ENCODE measurements around the gene C11orf91. TPM values are rescaled to one million over a fixed set of nuclear protein-coding genes. Genes with fewer than 3 reads are reported as not detected.

The C11orf91 gene
- total and polyA plus RNA-seq, 2 of the 8 experiments (the other 6 are each of a cell fraction or from before 2014, with no cell fraction given) = not detected

GRCh38 chr11:33685082-33685481 lies 15.5 kb downstream of the C11orf91 start (continued):
- TF ChIP-seq ASH2L (IDR thresholded peaks at IDR 0.05; ENCODE audit: low read length) = no peak
- no peak for TF ChIP-seq RAD21 (IDR thresholded peaks at IDR 0.05 in 1 of 2, conservative IDR thresholded peaks at IDR 0.05 in 1 of 2; ENCODE audit: low read depth in 2 of 2, low read length in 2 of 2)

Measured in H1 (cell line).